GM21723 (cell line): ENCODE results near the gene ZNF507.
A peak's percentile ranks its signal among the peaks of the same experiment; 100 is the strongest.
"Not testable (repeated sequence)": the region's sequence is repeated elsewhere in the genome, so short reads cannot be mapped to it uniquely, and the experiment has no call there.

ENCODE experiments used
- ATAC-seq: cut with Tn5 transposase; IDR thresholded peaks from one replicate; pipeline ENCODE4 v1.9.1; 2021; ENCODE audit warnings: mild to moderate bottlenecking, moderate library complexity; ENCODE audit not compliant: unreplicated experiment

Gene ZNF507

GRCh38 chr19:32367063-32367462, 21.7 kb downstream of the ZNF507 start:
- ATAC-seq: no peak

DNA sequence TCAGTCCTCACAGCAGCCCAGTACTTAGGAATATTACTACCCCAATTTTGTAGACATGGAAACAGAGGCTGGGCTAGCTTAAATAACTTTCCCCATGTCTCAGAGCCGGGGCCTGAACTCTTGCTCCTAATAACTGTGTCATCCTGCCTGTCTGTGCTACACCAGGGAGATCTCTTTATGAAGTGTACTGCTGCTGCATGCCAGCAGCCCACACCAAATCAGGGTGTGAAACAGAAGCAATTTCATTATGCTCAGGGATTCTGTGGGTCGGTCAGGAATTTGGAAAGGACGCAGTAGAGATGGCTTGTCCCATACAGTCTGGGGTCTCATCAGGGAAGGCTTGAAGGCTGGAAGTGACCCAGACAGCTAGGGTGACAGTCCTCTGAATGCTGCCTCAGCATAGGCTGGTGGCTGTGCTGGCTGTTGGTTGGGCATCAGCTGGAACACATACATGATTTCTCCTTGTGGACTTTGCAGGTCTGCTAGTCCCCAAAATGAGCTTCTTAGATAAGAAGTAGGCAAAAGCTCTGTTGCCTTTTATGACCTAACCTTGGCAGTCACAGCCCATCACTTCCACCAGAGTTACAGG, 22.6 kb downstream of the ZNF507 start:
- no peak for ATAC-seq

- ATAC-seq: no peak
Measured at GRCh38 chr19:32368787-32369186, 23.4 kb downstream of the ZNF507 start.

GRCh38 chr19:32372726-32373517, 27.5 kb downstream of the ZNF507 start:
- no peak for ATAC-seq

DNA sequence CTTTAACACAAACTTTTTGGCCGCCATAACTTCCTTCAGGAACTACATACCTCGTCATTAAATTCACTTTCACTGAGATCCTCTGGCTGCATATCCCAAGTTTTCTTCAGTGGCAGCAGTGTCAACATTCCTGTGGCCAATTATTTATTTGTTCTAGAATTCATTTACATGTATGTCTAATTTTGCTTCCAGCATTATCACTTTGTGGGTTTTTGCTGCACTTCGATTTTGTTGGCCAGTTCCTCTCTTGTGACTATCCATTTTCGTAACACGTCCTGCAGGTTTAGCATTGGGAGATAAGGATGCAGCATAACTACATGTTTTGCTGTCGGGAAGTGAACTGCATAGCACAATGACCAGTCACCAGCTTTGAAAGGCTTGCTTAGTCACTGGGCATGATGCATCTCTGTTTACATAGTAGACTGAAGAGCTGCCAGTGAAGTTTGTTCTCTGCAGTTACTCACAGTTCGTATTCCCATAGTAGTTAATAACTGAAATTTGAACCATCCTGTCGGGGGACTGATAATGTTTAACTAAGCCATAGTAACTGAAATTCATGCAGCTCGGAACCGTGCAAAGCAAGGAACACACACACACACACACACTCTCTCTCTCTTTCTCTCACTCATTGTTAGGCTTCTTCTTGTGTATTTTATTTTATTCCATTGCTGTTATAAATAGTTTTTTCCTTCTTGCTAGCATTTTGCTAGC, 28.3 kb downstream of the ZNF507 start:
- ATAC-seq: no peak

DNA sequence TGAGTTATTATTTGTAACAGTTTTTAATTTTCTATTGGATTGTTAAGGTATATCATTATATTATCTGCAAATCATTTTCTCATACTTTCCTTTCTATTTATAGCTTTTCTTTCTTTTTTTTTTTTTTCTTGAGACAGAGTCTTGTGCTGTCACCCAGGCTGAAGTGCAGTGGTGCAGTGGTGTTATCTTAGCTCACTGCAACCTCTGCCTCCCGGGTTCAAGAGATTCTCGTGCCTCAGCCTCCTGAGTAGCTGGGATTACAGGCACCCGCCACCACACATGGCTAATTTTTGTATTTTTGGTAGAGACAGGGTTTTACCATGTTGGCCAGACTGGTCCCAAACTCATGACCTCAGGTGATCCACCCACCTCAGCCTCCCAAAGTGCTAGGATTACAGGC, 29.0 kb downstream of the ZNF507 start:
- not testable (repeated sequence) for ATAC-seq

GRCh38 chr19:32377088-32377487, 31.7 kb downstream of the ZNF507 start:
- not testable (repeated sequence) for ATAC-seq

DNA sequence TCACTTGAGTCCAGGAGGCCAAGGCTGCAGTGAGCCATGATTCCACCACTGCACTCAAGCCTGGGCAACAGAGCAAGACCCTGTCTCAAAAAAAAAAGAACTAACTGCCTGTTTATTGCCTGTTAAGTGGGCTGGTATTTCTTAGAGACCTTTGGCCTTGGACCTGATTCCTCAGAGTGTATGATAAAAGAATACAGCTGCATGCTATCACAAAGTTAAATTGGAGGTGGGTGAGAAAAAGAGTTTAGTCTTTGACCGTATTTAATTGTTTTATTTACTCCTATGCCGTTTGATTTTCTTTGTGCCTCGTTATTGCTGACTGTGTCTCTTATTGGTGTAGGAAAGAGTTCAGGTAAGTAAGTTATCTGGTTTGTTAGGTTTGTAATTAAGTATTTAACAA, 34.9 kb downstream of the ZNF507 start:
- ATAC-seq: no peak

GRCh38 chr19:32387701-32388392, 42.4 kb downstream of the ZNF507 start:
- ATAC-seq: no peak

GRCh38 chr19:32388393-32388855, 43.0 kb downstream of the ZNF507 start:
- ATAC-seq: no peak

DNA sequence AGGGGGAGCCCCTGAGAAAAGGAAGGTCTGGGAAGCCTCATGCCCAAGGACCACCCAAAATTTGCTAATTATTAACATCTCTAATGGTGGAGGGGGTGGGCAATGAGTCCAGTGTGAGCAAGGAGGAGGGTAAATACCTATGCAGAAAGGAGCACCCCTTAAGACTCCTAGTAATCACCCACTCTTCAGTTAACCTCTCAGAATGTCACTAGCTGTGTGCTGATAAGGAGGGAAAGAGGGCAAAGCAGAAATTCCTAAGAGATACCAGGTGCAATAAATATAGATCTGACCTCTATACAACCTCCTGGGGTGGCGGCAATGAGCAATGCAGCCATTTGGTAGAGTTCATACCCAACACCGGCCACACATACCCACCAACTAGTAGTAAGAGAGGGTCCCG, 47.5 kb downstream of the ZNF507 start:
- ATAC-seq: no peak

GRCh38 chr19:32396046-32396652, 50.7 kb downstream of the ZNF507 start:
- ATAC-seq: no peak

- no peak for ATAC-seq
Measured at GRCh38 chr19:32397671-32398101, 52.3 kb downstream of the ZNF507 start.

- ATAC-seq: no peak
Measured at GRCh38 chr19:32401992-32402391, 56.6 kb downstream of the ZNF507 start.

- no peak for ATAC-seq
Measured at GRCh38 chr19:32403291-32403995, 58.0 kb downstream of the ZNF507 start.

DNA sequence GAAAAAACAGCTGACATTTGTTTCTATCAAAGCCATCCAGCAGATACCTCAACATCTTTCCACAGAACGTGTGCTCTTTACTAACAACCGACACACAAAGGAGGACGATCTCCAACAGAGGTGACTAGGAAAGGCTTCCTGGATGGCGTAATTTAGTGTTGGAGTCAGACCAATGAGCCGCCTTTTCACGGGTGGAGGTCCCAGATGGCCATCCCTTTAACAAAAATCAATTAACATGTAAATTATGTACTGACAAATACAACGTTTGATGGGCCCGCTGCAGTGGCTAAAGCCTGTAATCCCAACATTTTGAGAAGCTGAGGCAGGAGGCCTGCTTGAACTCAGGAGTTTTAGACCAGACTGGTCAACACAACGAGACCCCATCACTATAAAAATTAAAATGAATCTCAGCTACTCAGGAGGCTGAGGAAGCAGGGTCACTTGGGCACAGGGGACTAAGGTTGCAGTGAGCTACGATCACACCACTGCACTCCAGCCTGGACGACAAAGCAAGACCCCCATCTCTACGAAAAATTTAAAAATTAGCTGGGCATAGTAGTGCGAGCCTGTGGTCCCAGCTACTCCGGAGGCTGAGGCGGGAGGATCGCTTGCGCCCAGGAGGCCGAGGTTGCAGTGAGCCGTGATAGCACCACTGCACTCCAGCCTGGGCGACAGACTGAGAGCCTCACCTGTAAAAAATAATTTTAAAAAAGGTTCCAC, 59.0 kb downstream of the ZNF507 start:
- ATAC-seq: no peak

- ATAC-seq: peak; percentile 13
Measured at GRCh38 chr19:32404933-32405430, 59.6 kb downstream of the ZNF507 start.

DNA sequence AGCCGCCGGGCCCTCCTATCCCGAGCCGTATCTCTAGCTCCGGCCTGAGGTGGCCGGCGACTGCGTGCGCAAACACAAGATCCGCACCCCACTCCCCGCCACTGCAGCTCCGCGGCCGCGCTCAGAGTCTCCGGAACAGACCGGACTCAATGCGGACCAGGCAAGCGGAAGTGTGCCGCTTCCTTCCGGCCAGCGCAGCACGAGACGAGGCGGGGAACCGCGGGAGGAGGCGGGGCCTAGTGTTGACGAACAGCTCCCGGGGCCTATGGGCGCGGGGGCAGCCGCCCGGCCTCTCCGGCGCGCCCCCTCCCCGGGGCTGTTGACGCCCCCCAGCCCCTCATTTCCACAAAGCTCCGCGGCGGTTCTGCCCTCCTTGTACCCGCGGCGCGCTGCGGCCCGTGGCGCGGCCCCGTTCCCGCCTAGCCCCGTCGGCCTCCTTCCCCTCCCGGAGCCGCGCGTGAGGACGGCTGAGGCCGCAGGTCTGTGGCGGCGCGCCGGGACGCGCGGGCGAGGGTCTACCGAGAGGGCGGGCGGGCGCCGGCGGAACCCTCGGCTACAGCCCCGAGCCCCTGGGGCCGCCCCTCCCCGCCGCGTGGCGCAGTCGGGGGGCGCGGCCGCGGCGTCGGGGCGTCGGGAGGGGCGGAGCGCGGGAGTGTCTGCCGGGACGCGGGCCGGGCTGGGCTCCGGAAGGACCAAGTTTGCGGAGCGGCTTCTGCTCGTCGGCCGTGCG, 60.2 kb downstream of the ZNF507 start, which contains the start of gene DPY19L3:
DPY19L3 (plus strand) TSS at position 340 of the 730 bp plus-strand sequence. CDS start 2,484 bp downstream, outside the sequence.
- ATAC-seq: peak; percentile 97
